ENCODE measurements around the gene G6PC2. TPM values are rescaled to one million over a fixed set of nuclear protein-coding genes. Genes with fewer than 3 reads are reported as not detected.

Gene G6PC2
- total RNA-seq, 2 experiments from 2014 or later = not detected

DNA sequence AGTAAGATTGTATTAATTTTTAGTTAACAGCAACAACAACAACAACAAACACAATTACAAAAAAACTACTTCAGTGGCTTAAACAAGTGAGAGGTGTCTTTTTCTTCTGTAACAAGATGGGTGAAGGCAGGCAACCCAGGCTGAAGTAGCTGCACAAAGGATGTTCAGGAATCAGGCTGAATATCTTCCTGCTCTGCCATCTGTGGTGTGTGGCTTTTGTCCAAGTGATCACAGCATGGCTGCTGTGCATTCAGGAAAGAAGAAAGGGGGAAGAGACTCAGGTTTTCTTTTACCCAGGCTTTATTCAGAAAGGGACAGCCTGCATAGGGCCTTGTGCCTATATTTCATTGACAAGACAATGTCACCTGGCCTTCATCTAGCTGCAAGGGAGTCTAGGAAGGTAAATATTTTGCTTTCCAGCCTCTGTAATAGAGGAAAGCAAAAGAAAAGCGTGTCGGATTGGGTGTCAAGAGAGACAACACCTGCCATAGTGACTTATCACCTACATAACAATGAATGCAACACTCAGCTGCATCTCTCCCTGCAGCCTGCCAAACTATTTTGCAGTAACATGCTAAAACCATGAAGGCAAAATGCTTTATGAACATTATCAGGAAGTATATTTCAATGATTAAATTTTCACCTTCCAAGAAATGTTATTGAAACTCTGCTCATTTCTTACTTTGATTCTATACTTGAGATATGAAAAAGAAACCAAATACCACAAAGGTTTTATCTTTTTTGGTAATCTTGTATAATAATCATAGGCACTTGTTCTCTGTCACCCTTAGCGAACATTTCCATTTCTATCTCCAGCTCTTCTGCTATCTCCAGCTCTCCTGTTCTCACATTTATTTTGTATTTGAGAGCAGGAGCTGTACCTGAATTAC, 14.6 kb downstream of the G6PC2 start:
- CTCF ChIA-PET (ENCODE audit: unreplicated experiment) = no interaction called here
- intact Hi-C loops (cut with micrococcal nuclease; ENCODE audit: unreplicated experiment) = loop anchor here (5.0 kb wide), 1 partner anchor 568 kb away; no protein-coding TSS in a partner anchor
- TF ChIP-seq EZH2phosphoT487 (IDR thresholded peaks at IDR 0.05; ENCODE audit: borderline replicate concordance, low read depth, low read length) = no peak
- TF ChIP-seq, protein P1, sequence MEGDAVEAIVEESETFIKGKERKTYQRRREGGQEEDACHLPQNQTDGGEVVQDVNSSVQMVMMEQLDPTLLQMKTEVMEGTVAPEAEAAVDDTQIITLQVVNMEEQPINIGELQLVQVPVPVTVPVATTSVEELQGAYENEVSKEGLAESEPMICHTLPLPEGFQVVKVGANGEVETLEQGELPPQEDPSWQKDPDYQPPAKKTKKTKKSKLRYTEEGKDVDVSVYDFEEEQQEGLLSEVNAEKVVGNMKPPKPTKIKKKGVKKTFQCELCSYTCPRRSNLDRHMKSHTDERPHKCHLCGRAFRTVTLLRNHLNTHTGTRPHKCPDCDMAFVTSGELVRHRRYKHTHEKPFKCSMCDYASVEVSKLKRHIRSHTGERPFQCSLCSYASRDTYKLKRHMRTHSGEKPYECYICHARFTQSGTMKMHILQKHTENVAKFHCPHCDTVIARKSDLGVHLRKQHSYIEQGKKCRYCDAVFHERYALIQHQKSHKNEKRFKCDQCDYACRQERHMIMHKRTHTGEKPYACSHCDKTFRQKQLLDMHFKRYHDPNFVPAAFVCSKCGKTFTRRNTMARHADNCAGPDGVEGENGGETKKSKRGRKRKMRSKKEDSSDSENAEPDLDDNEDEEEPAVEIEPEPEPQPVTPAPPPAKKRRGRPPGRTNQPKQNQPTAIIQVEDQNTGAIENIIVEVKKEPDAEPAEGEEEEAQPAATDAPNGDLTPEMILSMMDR (conservative IDR thresholded peaks at IDR 0.05; ENCODE audit: low read length) = no peak
- H3K9me3 ChIP-seq (ENCODE audit: low read length) = no peaks in the 10 kb centered on the region
- H3K4me2 ChIP-seq (ENCODE audit: low read length) = no peak overlapping the region
- H3K4me1 ChIP-seq (ENCODE audit: insufficient read depth, low read length, poor library complexity, severe bottlenecking) = no peaks in the 10 kb centered on the region
- POLR2A ChIA-PET = interaction anchor here (0.7 kb wide), 1 partner anchor 742 kb away, joined by 3 read pairs; no protein-coding TSS in a partner anchor
- no peak overlapping the region for H2AFZ ChIP-seq (ENCODE audit: low read length)
- H3K36me3 ChIP-seq (ENCODE audit: insufficient read depth, low read length) = no peaks in the 10 kb centered on the region
- BruUV-seq (replicated peaks) = no TSS peak
- no peaks in the 10 kb centered on the region for H3K79me2 ChIP-seq (ENCODE audit: insufficient read depth, low read depth, low read length)
- no peak overlapping the region for H3K27ac ChIP-seq (ENCODE audit: low read depth, low read length, poor library complexity, severe bottlenecking)
- no peaks in the 10 kb centered on the region for H3K9me2 ChIP-seq (ENCODE audit: insufficient read depth, low read length)
- DNase-seq (ENCODE audit: low spot score) = no peak
- no peak overlapping the region for H3K4me3 ChIP-seq (ENCODE audit: low read depth, low read length, poor library complexity, severe bottlenecking)
- H4K20me1 ChIP-seq (ENCODE audit: insufficient read depth, low read length) = no peaks in the 10 kb centered on the region

DNA sequence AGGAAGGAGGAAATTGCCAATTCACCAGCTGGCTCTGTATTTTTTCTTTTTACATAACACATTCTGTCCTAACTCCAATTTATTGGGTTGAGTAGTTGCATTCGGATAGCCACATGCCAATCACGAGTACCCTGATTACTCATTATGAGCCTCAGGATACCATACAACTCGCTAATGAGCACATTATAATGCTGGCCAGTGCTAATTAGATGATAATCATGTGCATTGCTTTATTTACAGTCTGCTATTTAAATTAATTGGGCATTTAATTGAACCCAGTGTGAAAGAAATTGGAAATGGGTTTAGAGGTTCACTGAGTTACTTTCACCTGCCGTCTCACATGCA, 15.2 kb downstream of the G6PC2 start:
- no TSS peak for BruUV-seq (replicated peaks)
- Histone ChIP-seq H2AFZ (ENCODE audit: low read length) (no peak overlapping the region), H3K4me3 (ENCODE audit: low read depth, low read length, poor library complexity, severe bottlenecking) (no peak overlapping the region), H3K36me3 (ENCODE audit: insufficient read depth, low read length) (no peaks in the 10 kb centered on the region), H4K20me1 (ENCODE audit: insufficient read depth, low read length) (no peaks in the 10 kb centered on the region), H3K79me2 (ENCODE audit: insufficient read depth, low read depth, low read length) (no peaks in the 10 kb centered on the region), H3K27ac (ENCODE audit: low read depth, low read length, poor library complexity, severe bottlenecking) (no peak overlapping the region), H3K4me1 (ENCODE audit: insufficient read depth, low read length, poor library complexity, severe bottlenecking) (no peaks in the 10 kb centered on the region), H3K4me2 (ENCODE audit: low read length) (no peak overlapping the region), H3K9me2 (ENCODE audit: insufficient read depth, low read length) (no peaks in the 10 kb centered on the region), H3K9me3 (ENCODE audit: low read length) (no peaks in the 10 kb centered on the region)
- ChIA-PET CTCF (ENCODE audit: unreplicated experiment) (no interaction called here), POLR2A (no interaction called here)
- DNase-seq (ENCODE audit: low spot score) = no peak
- no peak for TF ChIP-seq EZH2phosphoT487 (IDR thresholded peaks at IDR 0.05; ENCODE audit: borderline replicate concordance, low read depth, low read length)
- TF ChIP-seq, protein P1 (conservative IDR thresholded peaks at IDR 0.05; ENCODE audit: low read length) = no peak
- intact Hi-C loops (cut with micrococcal nuclease; ENCODE audit: unreplicated experiment) = loop anchor here (5.0 kb wide), 1 partner anchor 569 kb away; no protein-coding TSS in a partner anchor
